GM12801 (cell line): ENCODE data around the gene SDK2.

Experiments
- TF ChIP-seq, protein P1 (sequence below): IDR thresholded peaks from one replicate; pipeline ENCODE4 v1.5.1; 2011; ENCODE audit warnings: control low read depth; ENCODE audit not compliant: insufficient read length; ENCODE audit errors: extremely low read depth

Gene SDK2

DNA sequence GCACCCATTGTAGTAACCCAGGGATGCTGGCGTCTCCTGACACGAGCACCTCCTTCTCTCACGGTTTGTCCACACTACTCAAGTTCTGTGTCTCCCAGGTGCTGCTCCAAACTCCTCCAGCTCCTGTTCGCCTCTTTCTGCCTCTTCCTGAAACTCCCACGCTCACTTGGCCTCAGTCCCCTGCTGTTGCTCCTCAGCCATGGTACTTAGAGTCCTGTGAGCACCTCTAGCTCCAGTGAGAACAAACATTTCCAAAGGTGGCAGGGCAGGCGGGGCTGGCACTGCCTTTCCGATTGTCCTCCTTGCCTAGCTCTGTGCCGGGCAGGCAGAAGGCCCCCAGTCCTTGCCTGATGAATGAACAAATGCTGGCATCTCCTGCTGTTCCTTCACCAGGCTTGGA is 146.1 kb downstream of the SDK2 start:
- TF ChIP-seq, protein P1, sequence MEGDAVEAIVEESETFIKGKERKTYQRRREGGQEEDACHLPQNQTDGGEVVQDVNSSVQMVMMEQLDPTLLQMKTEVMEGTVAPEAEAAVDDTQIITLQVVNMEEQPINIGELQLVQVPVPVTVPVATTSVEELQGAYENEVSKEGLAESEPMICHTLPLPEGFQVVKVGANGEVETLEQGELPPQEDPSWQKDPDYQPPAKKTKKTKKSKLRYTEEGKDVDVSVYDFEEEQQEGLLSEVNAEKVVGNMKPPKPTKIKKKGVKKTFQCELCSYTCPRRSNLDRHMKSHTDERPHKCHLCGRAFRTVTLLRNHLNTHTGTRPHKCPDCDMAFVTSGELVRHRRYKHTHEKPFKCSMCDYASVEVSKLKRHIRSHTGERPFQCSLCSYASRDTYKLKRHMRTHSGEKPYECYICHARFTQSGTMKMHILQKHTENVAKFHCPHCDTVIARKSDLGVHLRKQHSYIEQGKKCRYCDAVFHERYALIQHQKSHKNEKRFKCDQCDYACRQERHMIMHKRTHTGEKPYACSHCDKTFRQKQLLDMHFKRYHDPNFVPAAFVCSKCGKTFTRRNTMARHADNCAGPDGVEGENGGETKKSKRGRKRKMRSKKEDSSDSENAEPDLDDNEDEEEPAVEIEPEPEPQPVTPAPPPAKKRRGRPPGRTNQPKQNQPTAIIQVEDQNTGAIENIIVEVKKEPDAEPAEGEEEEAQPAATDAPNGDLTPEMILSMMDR: no peak

DNA sequence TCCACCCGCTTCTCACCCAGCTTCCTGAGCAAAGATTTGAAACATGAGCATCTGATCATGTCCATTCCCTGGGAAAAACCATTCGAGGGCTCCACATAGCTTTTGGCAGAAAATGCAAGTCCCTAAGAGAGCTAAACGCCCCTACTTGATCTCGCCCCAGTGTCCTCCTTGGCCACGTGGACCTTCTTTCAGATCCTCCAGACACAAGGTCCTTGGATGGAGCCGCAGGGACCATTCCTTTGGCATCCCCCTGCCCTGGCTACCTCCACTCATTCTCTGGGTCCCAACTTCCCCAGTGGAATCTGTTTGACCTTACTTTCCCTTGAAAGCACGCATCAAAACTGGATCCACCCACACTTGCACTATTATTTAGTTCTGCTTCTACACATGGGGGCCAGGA is 146.5 kb downstream of the SDK2 start:
- TF ChIP-seq, protein P1: no peak

DNA sequence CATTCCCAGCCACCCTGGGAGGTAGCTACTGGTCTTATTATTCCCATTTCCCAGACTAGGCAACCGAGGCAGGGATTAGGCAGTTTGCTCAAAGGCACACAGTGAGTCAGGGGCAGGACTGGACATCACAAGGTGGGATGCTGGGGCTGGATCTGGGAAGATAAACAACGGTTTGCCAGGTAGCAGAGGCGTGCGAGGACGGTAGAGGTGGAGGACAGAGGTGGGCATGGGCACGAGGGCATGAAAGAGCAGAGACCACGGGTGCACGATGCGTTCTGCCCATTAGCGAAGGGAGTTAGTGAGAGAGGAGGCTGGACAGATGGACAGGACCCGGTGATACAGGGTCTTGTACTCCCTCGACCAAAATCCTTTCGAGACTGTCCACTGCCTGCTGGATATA is 148.0 kb downstream of the SDK2 start:
- TF ChIP-seq, protein P1: no peak

DNA sequence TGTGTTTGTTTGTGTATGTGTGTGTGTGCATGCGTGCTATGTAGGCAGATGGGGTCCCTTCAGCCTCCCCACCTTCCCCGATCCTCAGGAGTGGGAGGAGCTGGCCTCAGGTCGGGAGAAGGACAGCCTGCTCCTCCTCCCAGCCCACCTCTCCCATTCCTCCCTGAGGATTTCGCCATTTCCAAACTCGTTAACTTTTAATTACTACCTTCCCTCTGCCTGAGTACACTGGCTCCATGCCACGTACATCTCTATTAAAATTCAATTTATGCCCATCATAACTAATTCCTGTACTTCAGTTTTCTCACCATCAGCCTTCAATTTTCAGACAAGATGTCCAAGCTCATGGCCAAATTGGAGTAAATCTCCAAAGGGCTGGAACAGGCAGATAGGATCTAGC is 148.6 kb downstream of the SDK2 start:
- TF ChIP-seq, protein P1: no peak

DNA sequence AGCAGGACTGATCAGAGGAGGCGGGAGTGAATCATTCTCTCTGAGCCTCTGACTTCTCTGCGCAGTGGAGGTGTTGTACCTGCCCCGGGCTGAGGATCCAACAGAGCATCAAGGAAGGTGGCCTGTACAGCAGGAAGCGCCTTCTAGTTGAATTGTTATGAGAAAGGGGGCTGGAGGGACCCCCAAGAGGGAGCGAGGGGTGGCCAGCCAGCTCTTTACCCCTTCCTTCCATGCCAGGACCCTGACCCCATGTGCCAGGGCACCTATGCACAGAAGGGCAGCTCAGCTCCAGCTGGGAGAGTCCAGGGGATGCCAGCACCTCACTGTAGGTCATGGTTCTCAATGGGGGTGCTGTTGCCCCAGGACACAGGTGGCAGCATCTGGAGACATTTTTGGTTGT is 149.3 kb downstream of the SDK2 start:
- TF ChIP-seq, protein P1: no peak

DNA sequence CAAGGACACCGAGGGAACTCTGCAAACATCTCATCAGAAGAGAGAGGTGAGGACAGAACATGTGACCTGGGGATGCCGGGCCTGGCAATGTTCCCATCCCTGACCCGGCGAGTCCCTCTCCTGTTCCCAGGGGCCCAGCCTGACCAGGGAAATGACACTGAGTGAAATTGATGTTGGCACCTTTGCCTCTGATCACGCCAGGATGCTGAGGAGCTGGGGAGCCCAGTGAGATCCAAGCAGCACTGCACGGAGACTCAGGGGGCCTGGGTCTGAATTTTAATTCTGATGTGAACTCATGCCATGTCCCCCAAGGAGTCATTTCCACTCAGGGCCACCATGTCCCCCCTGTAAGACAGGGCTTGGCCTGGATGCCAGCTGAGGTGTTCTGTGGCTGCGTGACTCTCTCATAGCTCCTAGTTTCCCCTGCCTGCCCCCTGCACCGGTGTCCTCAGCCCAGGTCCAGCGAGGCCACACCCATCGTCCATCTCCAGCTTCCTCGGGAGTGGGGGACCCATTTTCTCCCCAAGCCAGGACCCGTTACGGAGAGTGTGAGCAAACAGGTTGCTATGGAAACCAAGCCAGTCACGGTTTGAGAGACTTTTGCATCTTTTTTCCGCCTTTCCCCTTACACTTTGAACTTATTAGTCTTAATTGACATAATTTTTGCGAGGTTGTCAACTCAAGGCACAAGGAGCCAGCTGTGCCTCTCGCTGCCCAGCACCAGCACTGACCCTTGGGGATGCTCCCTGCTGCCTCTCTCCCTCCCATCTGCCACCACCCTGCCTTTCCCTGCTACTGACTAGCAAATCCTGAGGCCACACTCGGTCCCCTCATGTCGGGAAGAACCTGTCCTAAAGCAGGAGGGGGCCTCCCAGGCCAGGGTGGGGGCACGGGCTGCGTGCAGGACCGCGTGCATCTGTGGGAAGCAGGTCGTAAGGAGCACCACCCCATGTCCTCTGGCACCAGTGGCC is 150.0 kb downstream of the SDK2 start:
- TF ChIP-seq, protein P1: no peak

DNA sequence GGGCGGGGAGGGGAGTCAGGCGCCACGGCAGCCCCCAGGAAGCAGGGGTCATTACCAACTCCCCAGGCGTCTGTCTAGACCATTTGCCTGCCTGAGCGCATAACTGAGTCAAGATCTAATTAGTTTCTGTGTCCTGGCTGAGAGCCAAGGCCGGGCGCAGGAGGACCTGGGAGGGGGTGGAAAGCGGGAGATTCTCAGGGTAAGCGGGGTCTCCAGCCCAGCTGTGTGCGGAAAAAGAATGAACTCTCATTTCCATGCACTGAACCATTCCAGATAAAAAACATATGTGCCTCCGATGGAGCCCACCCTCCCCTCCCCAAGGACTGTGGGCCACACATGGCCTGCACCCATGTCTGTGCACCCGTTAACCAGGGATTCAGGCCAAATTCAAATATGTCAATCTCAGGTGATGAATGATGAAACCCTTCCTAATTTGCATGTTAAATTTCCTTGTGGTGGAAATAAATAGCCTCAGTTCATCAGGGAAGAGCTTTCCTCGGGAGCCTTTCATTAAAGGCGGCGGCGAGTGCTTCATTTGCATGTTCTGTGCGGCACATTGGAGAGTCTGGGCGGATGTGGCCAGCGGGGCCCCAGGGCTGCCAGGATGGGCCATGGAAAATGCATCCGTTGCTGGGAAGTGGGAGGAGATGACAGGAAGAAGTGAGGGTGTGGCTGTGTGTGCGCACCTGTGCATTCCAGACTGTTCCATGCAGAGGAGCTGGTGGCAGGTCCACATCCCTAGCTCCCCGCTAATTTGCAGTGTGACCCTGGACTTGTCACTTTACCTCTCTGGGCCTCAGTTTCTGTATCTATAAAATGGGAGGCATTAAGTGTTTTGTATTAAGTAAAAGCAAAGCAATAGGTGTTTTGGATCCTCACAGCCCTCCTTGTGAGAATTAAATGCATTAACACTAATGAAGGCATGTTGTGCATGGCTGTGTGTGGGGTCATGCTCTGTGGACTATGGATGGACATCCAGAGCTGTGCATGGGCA is 151.1 kb downstream of the SDK2 start:
- TF ChIP-seq, protein P1: no peak
